ENCODE results near the gene GSTM4. TPM values are rescaled to one million over a fixed set of nuclear protein-coding genes. Genes with fewer than 3 reads are reported as not detected.

The GSTM4 gene
- polyA plus RNA-seq, 1 donor: 68.4 TPM

DNA sequence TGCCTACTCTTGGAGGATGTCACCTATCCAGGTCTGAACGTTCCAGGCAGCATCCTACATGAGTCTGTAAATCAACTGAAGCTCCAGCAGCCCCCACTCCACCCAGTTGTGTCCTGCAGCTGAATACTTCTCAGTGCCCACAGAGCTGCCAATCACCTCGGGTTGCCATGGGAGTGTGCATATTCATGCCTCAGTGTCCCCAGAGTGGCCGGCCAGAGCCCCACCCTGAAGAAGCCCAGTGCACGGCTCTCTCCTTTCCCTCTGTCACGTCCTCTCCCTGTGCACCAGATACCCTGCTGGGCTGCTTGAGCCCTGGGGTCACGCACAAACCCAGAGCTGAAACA lies 16.1 kb upstream of the GSTM4 start:
- peaks cover 11% of the 10 kb centered on the region for H3K4me1 ChIP-seq (ENCODE audit: control insufficient read depth, insufficient read depth, low read length)
- no peaks in the 10 kb centered on the region for H3K36me3 ChIP-seq (ENCODE audit: control insufficient read depth, insufficient read depth, low read length)
- WGBS (ENCODE audit: insufficient coverage, low lambda C conversion rate): no CpG with 5 or more reads among the region's 6 CpGs
- H3K27ac ChIP-seq (ENCODE audit: low read length): no peak overlapping the region
- no peak overlapping the region for H3K4me3 ChIP-seq (ENCODE audit: low read length)
- H3K27me3 ChIP-seq (ENCODE audit: control insufficient read depth, insufficient read depth, low read length): no peaks in the 10 kb centered on the region
- no peak for DNase-seq
- no peaks in the 10 kb centered on the region for H3K9me3 ChIP-seq (ENCODE audit: control insufficient read depth, low read depth, low read length)

DNA sequence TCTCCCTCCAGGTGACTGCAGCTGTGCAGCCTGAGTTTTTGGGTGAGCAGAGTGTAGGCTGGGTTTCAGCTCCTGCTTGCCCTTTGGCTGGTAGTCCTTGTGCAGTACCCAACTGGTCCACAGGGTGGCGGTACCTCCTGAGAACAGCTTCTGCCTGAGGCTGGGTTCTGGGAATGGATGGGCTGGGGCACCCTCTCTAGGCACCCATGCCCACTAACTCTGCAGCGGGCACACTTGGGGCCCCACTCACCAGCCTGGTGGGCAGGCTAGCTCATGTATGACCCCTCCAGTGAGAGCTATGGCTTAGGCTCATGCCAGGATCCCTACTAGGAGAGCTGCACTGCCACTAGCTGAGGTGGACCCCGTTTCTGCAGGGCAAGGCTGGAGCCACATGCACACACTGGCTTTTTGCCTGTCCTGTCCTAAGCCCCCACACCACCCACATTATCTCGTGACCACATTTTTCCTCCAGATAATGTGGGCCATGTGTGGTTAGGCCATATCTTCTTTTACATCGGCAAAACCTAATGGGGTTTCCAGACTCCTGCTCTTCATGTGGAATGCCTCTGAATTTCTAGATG lies 15.5 kb upstream of the GSTM4 start:
- Histone ChIP-seq H3K36me3 (ENCODE audit: control insufficient read depth, insufficient read depth, low read length) (no peaks in the 10 kb centered on the region), H3K4me3 (ENCODE audit: low read length) (no peak overlapping the region), H3K4me1 (ENCODE audit: control insufficient read depth, insufficient read depth, low read length) (peaks cover 11% of the 10 kb centered on the region), H3K9me3 (ENCODE audit: control insufficient read depth, low read depth, low read length) (no peaks in the 10 kb centered on the region), H3K27ac (ENCODE audit: low read length) (no peak overlapping the region), H3K27me3 (ENCODE audit: control insufficient read depth, insufficient read depth, low read length) (no peaks in the 10 kb centered on the region)
- WGBS (ENCODE audit: insufficient coverage, low lambda C conversion rate): no CpG with 5 or more reads among the region's 5 CpGs
- peak in 1 of 2 donors; percentile 55 for DNase-seq

DNA sequence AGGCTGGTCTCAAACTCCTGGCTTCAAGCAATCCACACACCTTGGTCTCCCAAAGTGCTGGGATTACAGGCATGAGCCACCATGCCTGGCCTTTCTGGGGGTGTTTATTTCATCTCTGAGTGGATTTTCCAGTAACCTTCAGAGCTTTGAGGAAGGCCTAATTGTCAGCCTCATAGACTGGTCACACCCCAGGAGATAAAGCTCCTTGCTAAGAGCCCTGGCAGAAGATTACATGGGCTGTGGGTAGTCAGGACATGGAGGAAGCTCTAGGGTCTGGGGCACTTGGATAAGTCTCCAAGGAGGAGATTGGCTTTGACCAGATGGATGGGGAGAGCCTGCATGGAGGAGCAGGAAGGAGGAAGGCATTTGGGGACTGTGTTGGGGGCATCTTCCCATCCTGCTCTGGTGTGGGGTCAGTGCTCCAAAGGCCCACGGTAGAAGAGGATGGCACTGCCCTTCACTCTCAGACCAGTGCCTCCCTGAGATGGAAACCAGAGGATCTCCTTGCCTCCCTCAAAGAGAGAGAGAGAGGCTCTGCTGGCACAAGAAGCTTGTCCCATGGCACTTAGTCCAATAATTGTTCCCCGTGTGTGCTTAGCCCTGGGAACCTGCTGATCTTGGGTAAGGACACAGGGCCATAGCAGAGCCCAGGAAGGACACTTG lies 14.7 kb upstream of the GSTM4 start:
- H3K9me3 ChIP-seq (ENCODE audit: control insufficient read depth, low read depth, low read length): no peaks in the 10 kb centered on the region
- H3K27me3 ChIP-seq (ENCODE audit: control insufficient read depth, insufficient read depth, low read length): no peaks in the 10 kb centered on the region
- H3K4me1 ChIP-seq (ENCODE audit: control insufficient read depth, insufficient read depth, low read length): peaks cover 6% of the 10 kb centered on the region
- H3K36me3 ChIP-seq (ENCODE audit: control insufficient read depth, insufficient read depth, low read length): no peaks in the 10 kb centered on the region
- H3K4me3 ChIP-seq (ENCODE audit: low read length): no peak overlapping the region
- no CpG with 5 or more reads among the region's 2 CpGs for WGBS (ENCODE audit: insufficient coverage, low lambda C conversion rate)
- no peak overlapping the region for H3K27ac ChIP-seq (ENCODE audit: low read length)
- DNase-seq: no peak

DNA sequence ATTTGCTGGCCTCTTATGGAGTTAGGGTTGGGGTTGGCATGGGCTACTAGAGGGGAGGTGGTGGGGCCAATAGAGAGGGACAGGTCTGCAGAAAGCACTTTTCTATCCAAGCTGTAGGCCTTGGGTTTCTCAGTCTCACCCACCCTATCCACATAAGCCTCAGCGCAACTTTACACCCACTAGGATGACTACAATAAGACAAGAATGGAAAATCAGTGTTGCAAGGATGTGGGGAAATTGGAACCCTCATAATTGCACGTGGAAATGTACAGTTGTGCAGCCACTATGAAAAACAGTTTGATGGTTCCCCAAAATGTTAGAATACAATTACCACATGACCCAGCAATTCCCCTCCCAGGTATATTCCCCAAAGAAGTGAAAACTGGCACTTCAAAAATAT lies 14.0 kb upstream of the GSTM4 start:
- no peaks in the 10 kb centered on the region for H3K27me3 ChIP-seq (ENCODE audit: control insufficient read depth, insufficient read depth, low read length)
- H3K36me3 ChIP-seq (ENCODE audit: control insufficient read depth, insufficient read depth, low read length): no peaks in the 10 kb centered on the region
- no peaks in the 10 kb centered on the region for H3K9me3 ChIP-seq (ENCODE audit: control insufficient read depth, low read depth, low read length)
- no CpG with 5 or more reads among the region's 2 CpGs for WGBS (ENCODE audit: insufficient coverage, low lambda C conversion rate)
- no peak overlapping the region for H3K4me3 ChIP-seq (ENCODE audit: low read length)
- no peak overlapping the region for H3K27ac ChIP-seq (ENCODE audit: low read length)
- DNase-seq: no peak
- peaks cover 5% of the 10 kb centered on the region for H3K4me1 ChIP-seq (ENCODE audit: control insufficient read depth, insufficient read depth, low read length)

DNA sequence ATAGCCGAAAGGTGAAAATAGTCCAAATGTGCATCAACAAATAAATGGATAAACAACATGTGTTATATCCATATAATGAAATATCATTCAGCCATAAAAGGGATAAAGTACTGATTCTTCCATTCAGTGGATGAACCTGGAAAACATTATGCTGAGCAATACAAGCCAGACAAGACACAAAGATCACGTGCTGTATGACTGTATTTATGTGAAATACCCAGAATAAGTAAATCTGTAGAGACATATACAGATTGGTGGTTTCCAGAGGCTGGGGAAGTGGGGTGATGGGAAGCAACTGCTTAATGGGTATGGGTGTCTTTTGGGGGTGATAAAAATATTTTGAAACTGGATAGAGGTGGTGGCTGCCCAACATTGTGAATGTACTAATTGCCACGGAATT lies 13.3 kb upstream of the GSTM4 start:
- H3K4me3 ChIP-seq (ENCODE audit: low read length): no peak overlapping the region
- no peak overlapping the region for H3K27ac ChIP-seq (ENCODE audit: low read length)
- no peaks in the 10 kb centered on the region for H3K27me3 ChIP-seq (ENCODE audit: control insufficient read depth, insufficient read depth, low read length)
- no peaks in the 10 kb centered on the region for H3K9me3 ChIP-seq (ENCODE audit: control insufficient read depth, low read depth, low read length)
- no peaks in the 10 kb centered on the region for H3K36me3 ChIP-seq (ENCODE audit: control insufficient read depth, insufficient read depth, low read length)
- WGBS (ENCODE audit: insufficient coverage, low lambda C conversion rate): 93% methylated on average over 2 of the region's 3 CpGs
- DNase-seq: no peak
- peaks cover 5% of the 10 kb centered on the region for H3K4me1 ChIP-seq (ENCODE audit: control insufficient read depth, insufficient read depth, low read length)

DNA sequence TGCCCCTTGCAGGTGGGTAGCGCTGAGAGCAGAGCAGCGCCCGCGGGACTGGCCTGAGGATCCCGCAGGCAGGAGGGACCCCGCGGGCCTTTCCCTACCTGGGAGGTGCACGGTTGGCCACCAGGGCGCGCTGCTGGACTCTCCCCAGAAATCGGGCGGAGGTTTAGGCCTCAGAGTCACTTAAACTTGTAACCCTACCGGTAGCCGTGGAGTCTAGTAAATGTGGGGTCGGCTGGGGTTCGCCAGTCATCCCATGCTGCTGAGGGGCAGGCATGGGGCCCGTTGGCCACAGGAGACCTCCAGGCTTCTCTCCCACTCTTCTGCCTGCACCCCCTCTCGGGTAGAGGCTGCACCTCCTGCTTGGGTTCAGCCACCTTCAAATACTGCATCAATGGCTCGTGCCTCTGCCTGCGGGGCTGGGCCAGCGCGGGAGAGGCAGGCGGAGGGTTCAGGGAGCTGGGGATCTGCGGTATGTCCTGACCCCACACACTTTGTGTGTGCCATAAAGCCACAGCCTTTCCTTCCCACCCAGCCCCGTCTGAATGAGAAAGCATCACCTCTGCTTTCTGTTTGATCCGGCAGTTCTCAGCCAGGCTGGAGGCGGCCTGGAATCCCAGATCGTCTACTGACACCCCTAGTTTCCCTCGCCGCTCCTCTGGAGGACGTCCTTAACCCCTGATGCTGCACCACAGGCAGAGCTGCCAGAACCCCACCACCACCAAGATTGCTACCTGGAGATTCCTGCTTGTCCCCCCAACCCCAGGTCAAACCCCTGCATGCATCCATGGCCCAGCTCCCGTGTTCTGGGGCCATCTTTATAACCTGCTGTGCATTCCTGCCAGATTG lies 12.3 kb upstream of the GSTM4 start:
- DNase-seq: peak; percentile 61 to 67
- Histone ChIP-seq H3K4me1 (ENCODE audit: control insufficient read depth, insufficient read depth, low read length) (peaks cover 5% of the 10 kb centered on the region), H3K4me3 (ENCODE audit: low read length) (no peak overlapping the region), H3K27me3 (ENCODE audit: control insufficient read depth, insufficient read depth, low read length) (no peaks in the 10 kb centered on the region), H3K36me3 (ENCODE audit: control insufficient read depth, insufficient read depth, low read length) (no peaks in the 10 kb centered on the region), H3K27ac (ENCODE audit: low read length) (no peak overlapping the region), H3K9me3 (ENCODE audit: control insufficient read depth, low read depth, low read length) (no peaks in the 10 kb centered on the region)
- WGBS (ENCODE audit: insufficient coverage, low lambda C conversion rate): 50% methylated on average over 1 of the region's 32 CpGs

DNA sequence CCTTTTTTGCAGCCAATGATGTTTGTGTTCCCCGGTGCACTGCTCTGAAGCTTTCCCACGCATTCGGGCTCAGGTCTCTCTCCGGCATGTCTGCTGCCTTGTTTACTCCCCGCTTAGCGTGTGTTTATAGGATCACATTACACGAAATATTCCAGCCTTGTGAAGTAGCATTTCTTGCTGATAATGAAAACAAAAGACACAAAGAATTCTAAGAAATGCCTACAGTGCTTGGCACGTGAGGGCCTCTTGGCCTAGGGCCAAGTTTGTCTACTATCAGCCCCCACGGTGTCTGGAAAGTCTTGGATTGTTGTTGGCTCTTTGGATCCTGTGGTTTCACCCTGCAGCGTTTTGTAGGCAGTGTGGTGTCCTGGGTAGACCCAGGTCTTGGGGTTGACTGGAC lies 11.2 kb upstream of the GSTM4 start:
- Histone ChIP-seq H3K4me3 (ENCODE audit: low read length) (no peak overlapping the region), H3K36me3 (ENCODE audit: control insufficient read depth, insufficient read depth, low read length) (no peaks in the 10 kb centered on the region), H3K4me1 (ENCODE audit: control insufficient read depth, insufficient read depth, low read length) (peaks cover 5% of the 10 kb centered on the region), H3K9me3 (ENCODE audit: control insufficient read depth, low read depth, low read length) (no peaks in the 10 kb centered on the region), H3K27me3 (ENCODE audit: control insufficient read depth, insufficient read depth, low read length) (no peaks in the 10 kb centered on the region), H3K27ac (ENCODE audit: low read length) (no peak overlapping the region)
- no CpG with 5 or more reads among the region's 10 CpGs for WGBS (ENCODE audit: insufficient coverage, low lambda C conversion rate)
- peak in 1 of 2 donors; percentile 67 for DNase-seq

DNA sequence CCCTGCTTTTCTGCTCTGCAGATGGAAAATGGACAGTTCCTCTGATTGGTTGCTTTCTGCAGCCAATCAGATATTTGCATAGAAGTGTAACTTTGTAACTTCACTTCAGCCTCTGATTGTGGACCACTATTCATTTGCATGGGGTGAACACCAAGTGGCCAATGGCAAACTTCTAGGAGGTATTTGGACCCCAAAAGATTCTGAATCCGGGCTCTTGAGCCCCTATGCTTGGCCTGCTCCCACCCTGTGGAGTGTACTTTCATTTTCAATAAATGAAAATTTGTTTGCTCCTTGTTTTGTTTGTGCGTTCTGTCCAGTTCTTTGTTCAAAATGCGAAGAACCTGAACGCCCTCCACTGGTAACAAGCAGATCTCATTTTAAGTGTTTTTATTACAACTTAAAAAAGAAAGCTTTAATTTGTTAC lies 6.4 kb upstream of the GSTM4 start:
- peaks cover 10% of the 10 kb centered on the region for H3K4me1 ChIP-seq (ENCODE audit: control insufficient read depth, insufficient read depth, low read length)
- 83% methylated on average over 3 of the region's 4 CpGs for WGBS (ENCODE audit: insufficient coverage, low lambda C conversion rate)
- no peak for DNase-seq

DNA sequence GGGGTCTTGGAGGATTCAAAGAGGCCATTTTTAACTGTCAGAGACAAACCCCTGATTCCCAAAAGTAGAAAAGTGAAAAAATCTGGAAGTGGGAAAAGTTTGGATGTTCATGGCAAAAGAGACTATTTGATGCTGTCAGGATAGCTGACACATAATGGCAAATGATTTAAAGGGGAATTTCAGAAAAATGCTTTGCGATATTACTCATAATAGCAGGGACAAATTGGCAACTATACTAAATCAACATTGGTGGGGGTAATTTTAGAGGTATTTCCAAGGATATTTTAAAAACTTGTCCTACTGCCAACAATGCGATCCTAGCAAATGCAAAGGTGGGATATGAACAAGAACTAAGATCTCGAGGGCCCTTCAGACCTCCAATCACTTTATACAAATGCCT lies 5.3 kb upstream of the GSTM4 start:
- H3K36me3 ChIP-seq (ENCODE audit: control insufficient read depth, insufficient read depth, low read length): no peaks in the 10 kb centered on the region
- 100% methylated on average over 2 of the region's 3 CpGs for WGBS (ENCODE audit: insufficient coverage, low lambda C conversion rate)
- no peak for DNase-seq
- H3K9me3 ChIP-seq (ENCODE audit: control insufficient read depth, low read depth, low read length): no peaks in the 10 kb centered on the region
- no peaks in the 10 kb centered on the region for H3K27me3 ChIP-seq (ENCODE audit: control insufficient read depth, insufficient read depth, low read length)
- peaks cover 21% of the 10 kb centered on the region for H3K4me1 ChIP-seq (ENCODE audit: control insufficient read depth, insufficient read depth, low read length)
- no peak overlapping the region for H3K27ac ChIP-seq (ENCODE audit: low read length)
- no peak overlapping the region for H3K4me3 ChIP-seq (ENCODE audit: low read length)

More for the DNA sequence above, 6.4 kb upstream of the GSTM4 start:
- Histone ChIP-seq H3K27me3 (ENCODE audit: control insufficient read depth, insufficient read depth, low read length) (no peaks in the 10 kb centered on the region), H3K36me3 (ENCODE audit: control insufficient read depth, insufficient read depth, low read length) (no peaks in the 10 kb centered on the region), H3K4me3 (ENCODE audit: low read length) (no peak overlapping the region), H3K27ac (ENCODE audit: low read length) (no peak overlapping the region), H3K9me3 (ENCODE audit: control insufficient read depth, low read depth, low read length) (no peaks in the 10 kb centered on the region)

DNA sequence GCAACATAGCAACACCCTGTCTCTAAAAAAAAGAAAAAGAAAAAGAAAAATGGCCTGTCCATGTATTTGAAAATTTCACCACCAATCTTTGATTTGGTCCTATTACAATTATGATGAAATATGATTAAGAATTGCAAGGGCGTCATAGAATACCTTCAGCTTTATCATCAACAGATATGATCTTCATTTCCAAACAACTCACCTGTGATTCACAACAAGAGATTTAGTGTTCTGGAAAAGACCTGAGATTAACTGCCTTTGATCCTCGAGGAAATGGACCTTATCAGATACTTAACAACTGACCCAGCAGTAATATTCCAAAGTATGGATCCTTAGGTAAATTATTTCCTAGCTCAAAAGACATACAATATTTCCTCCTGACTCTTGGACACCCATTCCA lies 3.5 kb upstream of the GSTM4 start:
- peaks cover under 1% of the 10 kb centered on the region for H3K36me3 ChIP-seq (ENCODE audit: control insufficient read depth, insufficient read depth, low read length)
- peak in 1 of 2 donors; percentile 62 for DNase-seq
- no peaks in the 10 kb centered on the region for H3K9me3 ChIP-seq (ENCODE audit: control insufficient read depth, low read depth, low read length)
- H3K27ac ChIP-seq (ENCODE audit: low read length): peak overlapping the region; percentile 33
- no peaks in the 10 kb centered on the region for H3K27me3 ChIP-seq (ENCODE audit: control insufficient read depth, insufficient read depth, low read length)
- H3K4me1 ChIP-seq (ENCODE audit: control insufficient read depth, insufficient read depth, low read length): peaks cover 25% of the 10 kb centered on the region
- H3K4me3 ChIP-seq (ENCODE audit: low read length): no peak overlapping the region
- 20% methylated on average over 1 of the region's 2 CpGs for WGBS (ENCODE audit: insufficient coverage, low lambda C conversion rate)

All from large intestine (tissue), 3 donors.